ENCODE results near the gene SMAD3. TPM values are rescaled to one million over a fixed set of nuclear protein-coding genes. Genes with fewer than 3 reads are reported as not detected.

SMAD3 gene
- total and polyA plus RNA-seq, 4 donors = 4.0 to 12.2 (median 5.5) TPM

DNA sequence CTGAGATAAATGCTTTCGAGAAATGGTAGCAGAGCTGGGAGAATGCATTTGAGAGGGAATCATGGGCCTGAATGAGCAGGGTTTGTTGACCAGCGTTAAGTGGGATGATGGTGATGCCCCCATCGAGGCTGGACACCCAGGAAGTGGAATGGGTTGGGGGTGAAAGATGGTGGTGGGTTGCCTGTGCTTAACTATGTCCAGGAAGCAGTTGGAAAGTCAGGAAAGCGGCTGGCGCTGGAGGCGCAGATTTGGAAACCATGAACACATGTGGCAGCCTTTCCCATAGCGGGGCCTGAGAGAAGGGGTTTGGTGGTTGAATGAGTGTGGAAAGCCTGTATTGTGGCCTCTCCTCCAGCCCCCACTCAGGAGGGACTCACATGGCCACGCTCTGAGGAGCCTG, 108.4 kb downstream of the SMAD3 start:
- WGBS = 97% methylated on average over 8 of the region's 8 CpGs
- H3K36me3 ChIP-seq (ENCODE audit: control insufficient read depth in 4 of 4, insufficient read depth in 3 of 4, low read depth in 1 of 4, low read length in 3 of 4) = peaks cover 2 to 33% (median 11%) of the 10 kb centered on the region in 4 donors
- DNase-seq (ENCODE audit: low spot score) = no peak

GRCh38 chr15:67174446-67174845, 109.0 kb downstream of the SMAD3 start:
- Histone ChIP-seq H3K9ac (ENCODE audit: low read depth in 1 of 2, low read length in 2 of 2) (no peak overlapping the region), H3K27me3 (ENCODE audit: control insufficient read depth in 4 of 4, insufficient read depth in 4 of 4, low read length in 3 of 4) (no peaks in the 10 kb centered on the region), H3K36me3 (ENCODE audit: control insufficient read depth in 4 of 4, insufficient read depth in 3 of 4, low read depth in 1 of 4, low read length in 3 of 4) (peaks cover 2 to 37% (median 11%) of the 10 kb centered on the region in 4 donors), H3K4me1 (ENCODE audit: control insufficient read depth in 4 of 4, insufficient read depth in 4 of 4, low read length in 3 of 4) (peaks cover 0 to 5% (median under 1%) of the 10 kb centered on the region in 4 donors), H3K27ac (ENCODE audit: low read depth in 1 of 2, low read length in 2 of 2) (no peak overlapping the region), H3K9me3 (ENCODE audit: control insufficient read depth in 4 of 4, low read length in 3 of 4) (no peaks in the 10 kb centered on the region), H3K4me3 (ENCODE audit: low read depth in 1 of 3, low read length in 3 of 3) (no peak overlapping the region)
- WGBS = 98% methylated on average over 3 of the region's 3 CpGs
- no peak for TF ChIP-seq FOXA2 (IDR thresholded peaks at IDR 0.05)
- TF ChIP-seq TAF1 (conservative IDR thresholded peaks at IDR 0.05) = no peak
- no peak for TF ChIP-seq FOXA1 (IDR thresholded peaks at IDR 0.05)
- TF ChIP-seq CTCF (IDR thresholded peaks at IDR 0.05; ENCODE audit: low read depth, low read length, missing input control) = no peak
- TF ChIP-seq NR2F2 (IDR thresholded peaks at IDR 0.05) = no peak
- TF ChIP-seq RAD21 (IDR thresholded peaks at IDR 0.05) = no peak
- TF ChIP-seq SP1 (IDR thresholded peaks at IDR 0.05) = no peak
- no peak for TF ChIP-seq MAX (IDR thresholded peaks at IDR 0.05)
- TF ChIP-seq YY1 (IDR thresholded peaks at IDR 0.05) = no peak
- TF ChIP-seq RXRA (IDR thresholded peaks at IDR 0.05) = no peak
- DNase-seq (ENCODE audit: low spot score) = no peak

More for the DNA sequence above, 108.4 kb downstream of the SMAD3 start:
- Histone ChIP-seq H3K27me3 (ENCODE audit: control insufficient read depth in 4 of 4, insufficient read depth in 4 of 4, low read length in 3 of 4) (no peaks in the 10 kb centered on the region), H3K27ac (ENCODE audit: low read depth in 1 of 2, low read length in 2 of 2) (no peak overlapping the region), H3K4me3 (ENCODE audit: low read depth in 1 of 3, low read length in 3 of 3) (no peak overlapping the region), H3K9me3 (ENCODE audit: control insufficient read depth in 4 of 4, low read length in 3 of 4) (no peaks in the 10 kb centered on the region), H3K9ac (ENCODE audit: low read depth in 1 of 2, low read length in 2 of 2) (no peak overlapping the region), H3K4me1 (ENCODE audit: control insufficient read depth in 4 of 4, insufficient read depth in 4 of 4, low read length in 3 of 4) (peaks cover 0 to 5% (median under 1%) of the 10 kb centered on the region in 4 donors)
- TF ChIP-seq RXRA (IDR thresholded peaks at IDR 0.05) (no peak), HNF4A (conservative IDR thresholded peaks at IDR 0.05) (no peak), HNF4G (IDR thresholded peaks at IDR 0.05) (no peak), EGR1 (IDR thresholded peaks at IDR 0.05; ENCODE audit: low read depth in 2 of 2) (no peak), ATF3 (IDR thresholded peaks at IDR 0.05) (no peak), FOXA1 (IDR thresholded peaks at IDR 0.05) (no peak), GABPA (IDR thresholded peaks at IDR 0.05 in 1 of 2, conservative IDR thresholded peaks at IDR 0.05 in 1 of 2) (no peak), RAD21 (IDR thresholded peaks at IDR 0.05) (no peak), ZBTB33 (IDR thresholded peaks at IDR 0.05) (no peak), JUND (IDR thresholded peaks at IDR 0.05) (no peak)

All from liver (tissue), 9 donors.